ENCODE results near the gene FBRS.
"Not testable (repeated sequence)": the region's sequence is repeated elsewhere in the genome, so short reads cannot be mapped to it uniquely, and the experiment has no call there.

The FBRS gene

DNA sequence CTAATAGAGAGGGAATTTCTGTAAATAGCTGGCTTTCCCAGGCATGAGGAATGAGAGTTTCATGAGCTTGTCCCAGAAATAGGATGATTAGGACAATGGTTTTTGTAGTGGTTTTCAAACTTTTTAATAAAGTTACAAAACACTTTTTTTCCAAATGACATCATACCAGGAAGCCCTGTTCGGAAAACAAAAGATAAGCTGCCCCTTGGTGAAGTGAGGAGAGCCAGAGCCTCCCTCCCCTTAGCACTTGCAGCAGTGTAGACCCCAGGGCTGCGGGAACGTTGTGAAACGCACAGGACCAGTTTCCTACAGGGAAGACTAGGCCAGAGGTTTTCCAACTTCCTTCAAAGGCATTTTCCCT lies 7.6 kb downstream of the FBRS start:
- DNase-seq: no peak

DNA sequence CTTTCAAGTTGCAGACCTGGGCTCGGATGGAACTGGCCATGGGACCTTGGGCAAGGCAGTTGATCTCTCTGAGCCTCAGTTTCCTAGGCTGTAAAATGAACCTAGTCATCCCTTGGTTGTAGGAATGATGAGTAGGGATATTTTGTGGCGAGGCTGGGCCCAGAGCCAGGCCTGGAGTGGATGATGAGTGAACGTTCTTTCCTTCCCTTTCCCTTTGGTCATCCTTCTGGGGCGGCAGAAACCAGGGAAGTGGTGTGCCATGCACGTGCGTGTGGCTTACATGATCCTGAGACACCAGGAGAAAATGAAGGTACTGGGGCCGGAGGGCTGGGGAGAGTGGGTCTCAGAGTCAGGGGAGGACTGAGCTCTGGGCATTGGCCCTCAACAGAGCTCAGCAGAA lies 8.4 kb downstream of the FBRS start:
- DNase-seq: no peak

DNA sequence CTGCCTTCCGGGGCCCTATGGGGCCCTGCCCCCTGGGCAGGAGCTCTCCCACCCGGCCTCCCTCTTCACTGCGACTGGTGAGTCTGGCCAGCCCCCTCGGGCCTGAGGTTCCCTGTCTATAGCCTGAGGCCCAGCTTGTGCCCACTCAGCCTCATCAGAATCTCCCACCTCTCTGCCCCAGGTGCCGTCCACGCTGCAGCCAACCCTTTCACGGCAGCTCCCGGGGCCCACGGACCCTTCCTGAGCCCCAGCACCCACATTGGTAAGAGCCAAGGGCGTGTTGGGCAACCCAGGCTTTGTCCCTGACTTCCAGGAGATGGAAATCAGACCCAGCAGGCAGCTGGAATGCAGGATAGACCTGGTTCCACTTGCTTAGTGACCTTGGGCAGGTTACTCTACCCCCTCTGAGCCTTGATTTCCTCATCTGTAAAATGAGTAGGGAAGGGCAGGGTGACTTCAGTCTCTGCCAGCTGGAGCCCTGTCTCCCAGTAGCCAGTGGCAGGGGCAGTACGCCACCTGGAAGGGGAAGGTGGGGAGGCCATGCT lies 9.2 kb downstream of the FBRS start:
- no peak for DNase-seq

DNA sequence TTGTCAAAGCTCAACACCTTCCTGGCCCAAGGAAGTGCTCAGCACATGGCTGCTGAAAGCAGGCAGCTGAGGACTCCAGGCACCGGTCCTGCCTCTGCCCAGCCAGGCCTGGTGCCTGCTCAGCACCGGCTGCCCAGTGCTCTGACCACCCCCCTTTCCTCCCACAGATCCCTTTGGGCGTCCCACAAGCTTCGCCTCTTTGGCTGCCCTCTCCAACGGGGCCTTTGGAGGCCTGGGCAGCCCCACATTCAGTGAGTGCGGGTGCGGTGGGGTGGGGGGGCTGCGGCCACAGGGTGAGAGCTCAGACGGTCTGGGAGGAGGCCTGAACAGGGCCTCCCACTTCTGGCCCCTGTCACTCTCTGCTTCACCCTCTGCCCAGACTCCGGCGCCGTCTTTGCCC lies 10.2 kb downstream of the FBRS start:
- no peak for DNase-seq

DNA sequence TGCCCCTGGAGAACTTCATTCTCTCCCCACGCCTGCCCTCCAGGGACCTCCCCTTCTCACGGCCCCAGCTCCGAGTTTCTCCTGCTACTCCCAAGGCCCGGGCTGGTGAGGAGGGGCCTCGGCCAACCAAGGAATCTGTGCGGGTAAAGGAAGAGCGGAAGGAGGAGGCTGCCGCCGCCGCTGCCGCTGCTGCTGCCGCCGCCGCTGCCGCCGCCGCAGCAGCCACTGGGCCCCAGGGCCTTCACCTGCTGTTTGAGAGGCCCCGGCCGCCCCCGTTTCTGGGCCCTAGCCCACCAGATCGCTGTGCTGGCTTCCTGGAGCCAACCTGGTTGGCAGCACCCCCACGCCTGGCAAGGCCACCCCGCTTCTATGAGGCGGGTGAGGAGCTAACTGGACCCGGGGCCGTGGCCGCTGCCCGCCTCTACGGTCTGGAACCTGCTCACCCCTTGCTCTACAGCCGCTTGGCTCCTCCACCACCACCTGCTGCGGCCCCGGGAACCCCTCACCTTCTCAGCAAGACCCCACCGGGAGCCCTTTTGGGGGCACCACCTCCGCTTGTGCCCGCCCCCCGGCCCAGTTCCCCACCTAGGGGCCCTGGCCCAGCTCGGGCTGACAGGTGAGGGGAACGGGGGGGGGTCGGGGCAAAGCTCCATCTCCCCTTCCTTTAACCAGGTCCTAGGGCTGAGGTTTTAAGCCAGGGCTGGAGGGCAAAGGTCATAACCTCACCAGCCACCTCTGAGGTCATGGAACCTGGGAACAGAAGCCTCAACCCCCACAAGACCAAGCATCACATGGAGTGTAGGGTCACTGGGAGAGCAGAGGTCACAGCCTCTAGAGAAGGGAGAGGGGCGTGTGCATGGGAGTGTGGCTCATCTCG lies 11.0 kb downstream of the FBRS start:
- DNase-seq: no peak

DNA sequence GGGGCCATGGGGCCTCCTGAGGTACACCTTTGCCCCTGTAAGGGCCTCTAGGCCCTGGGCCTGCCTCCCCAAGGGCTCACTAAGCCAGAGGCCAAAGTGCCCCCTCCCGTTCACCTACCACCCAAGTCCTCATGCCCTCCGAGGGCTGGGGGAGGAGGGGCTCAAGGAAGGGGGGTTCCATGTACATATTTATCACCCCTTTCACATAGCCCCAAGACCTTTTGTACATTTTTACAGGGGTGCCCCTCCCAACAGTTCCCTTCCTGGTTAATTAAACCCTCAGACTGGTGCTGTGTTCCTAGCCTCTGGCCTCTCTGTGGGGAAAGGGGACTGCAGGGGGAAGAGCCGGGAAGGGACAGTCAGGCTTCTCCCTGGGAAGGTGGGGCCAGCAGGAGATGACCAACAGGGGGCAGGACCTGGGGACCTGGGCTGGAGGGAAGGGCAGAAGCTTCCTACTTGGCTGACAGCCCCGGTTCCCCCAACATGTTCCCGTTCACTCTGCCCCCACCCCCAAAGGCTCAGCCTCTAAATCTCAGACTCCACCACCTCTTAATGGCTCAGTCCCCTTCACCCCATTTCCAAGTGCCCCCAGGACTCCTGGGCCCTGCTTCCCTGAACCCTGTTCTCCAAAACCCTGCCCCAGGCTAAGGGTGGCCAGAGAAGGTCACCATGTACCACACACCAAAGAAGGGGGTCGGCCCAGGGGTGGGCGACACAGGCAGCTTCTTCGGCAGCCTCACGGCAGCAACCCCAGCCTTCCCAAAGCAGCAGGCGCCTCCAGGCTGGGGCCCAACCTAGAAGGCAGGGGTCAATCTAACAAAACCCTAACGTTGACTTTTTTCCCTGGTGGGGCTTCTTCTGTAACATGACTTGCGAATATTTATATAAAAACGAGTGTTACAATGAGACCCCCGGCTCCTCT lies 11.9 kb downstream of the FBRS start:
- no peak for DNase-seq

DNA sequence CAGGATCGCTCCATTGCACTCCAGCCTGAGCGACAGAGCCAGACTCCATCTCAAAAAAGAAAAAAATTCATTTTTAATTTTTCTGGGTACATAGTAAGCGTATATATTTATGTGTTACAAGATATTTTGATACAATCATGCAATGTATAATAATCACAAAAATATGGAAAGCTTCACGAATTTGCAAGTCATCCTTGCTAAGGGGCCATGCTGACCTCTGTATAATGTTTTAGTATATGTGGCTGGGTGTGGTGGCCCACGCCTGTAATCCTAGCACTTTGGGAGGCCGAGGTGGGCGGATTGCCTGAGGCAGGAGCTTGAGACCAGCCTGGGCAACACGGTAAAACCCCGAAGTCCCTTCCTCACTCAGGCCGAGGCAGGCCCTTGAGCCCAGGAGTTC lies 16.9 kb downstream of the FBRS start:
- no peak for DNase-seq

DNA sequence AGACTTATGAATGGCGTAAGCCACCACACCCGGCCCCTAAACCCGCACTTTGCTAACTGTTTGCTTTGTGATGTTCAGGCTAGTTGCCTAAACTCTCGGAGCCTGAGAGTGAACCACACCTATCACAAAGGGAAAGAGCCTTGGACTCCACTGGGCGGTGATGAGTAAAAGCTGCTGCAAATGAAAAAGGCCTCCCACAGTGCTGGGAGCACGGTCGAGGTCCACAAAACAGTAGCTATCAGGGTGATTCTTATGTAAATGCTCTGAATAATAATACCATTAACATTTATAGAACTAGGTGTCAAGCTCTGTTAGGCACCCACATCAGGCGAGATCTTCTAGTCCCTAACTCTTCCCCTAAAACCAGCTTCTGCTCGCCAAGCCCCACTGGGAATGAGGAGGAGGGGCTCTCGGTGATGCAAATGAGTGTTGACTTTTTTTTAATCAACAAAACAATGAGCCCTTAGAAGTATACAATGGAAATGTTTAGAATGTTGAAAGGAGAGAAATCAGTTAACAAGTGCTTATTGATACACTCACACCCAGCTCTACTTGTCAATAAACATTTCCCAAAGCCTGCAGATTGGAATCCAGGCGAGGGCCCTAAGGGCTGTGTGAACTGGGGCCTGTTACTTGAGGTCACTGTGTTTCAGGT lies 19.8 kb downstream of the FBRS start:
- no peak for DNase-seq

DNA sequence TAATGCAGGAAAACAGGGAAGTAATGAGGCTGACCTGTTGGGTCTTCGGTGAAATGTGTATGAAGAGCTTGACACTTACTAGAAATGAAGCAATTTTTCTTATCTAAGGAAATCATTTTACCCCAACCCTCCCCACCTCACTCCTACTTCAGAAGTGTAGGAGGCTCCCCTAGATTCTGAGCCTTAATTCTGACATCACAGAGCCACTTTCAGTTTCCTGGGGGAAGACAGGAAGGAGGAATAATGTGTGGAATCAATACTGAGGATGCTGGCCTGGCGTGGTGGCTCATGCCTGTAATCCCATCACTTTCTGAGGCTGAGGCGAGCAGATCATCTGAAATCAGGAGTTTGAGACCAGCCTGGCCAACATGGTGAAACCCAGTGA lies 20.3 kb downstream of the FBRS start:
- no peak for DNase-seq

DNA sequence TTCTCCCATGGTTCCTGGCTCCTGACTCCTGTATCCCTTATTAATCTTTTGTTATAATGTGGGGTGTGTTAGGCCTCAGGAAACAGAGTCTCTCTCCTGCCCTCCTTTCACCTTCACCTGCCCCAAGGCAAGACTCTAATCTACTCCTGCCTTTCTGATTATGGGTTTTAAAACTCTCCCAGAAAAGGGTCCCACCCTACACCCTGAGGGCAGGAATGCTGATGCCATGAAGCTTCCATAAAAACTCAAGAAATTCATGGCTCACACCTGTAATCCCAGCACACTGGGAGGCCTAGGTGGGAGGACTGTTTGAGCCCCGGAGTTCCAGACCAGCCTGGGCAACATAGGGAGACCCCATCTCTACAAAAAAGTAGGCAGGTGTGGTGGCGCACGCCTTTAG lies 22.1 kb downstream of the FBRS start:
- DNase-seq: no peak

DNA sequence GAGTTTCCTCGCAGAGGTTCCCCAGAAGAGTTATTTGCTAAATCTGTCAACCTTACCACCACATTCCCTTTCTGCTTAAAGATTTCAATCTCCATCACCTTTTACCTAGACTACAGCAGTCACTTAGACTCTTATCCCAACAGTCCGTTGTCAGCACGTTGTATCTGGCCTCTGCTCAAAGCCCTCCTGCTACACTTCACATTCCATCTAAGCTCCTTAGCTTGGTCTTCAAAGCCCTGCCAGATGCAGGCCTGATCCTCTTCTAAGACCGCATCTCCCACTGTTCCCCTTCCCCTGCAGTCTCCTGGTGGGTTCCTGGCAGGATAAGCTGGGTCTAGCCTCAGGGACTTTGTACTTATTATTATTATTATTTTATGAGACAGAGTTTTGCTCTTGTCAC lies 30.5 kb downstream of the FBRS start:
- no peak for DNase-seq

DNA sequence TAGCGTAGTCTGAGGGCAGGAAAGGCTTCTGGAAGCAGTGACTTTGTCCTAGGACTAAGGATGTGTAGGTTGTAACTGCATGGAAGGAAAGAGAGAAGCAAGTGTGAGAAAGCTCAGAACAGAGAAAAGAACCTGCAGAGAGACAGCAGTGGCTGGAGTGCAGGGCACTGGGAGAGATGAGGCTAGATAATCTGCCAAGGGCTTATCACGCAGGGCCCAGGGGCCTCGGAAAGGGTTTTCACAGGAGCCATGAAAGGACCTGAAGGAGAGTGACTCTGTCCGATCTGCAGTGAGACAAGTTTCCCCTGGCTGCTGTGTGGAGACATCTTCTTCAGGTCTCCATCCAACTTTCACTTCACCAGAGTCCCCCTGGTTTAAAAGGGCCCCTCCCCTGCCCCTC lies 33.7 kb downstream of the FBRS start:
- no peak for DNase-seq

DNA sequence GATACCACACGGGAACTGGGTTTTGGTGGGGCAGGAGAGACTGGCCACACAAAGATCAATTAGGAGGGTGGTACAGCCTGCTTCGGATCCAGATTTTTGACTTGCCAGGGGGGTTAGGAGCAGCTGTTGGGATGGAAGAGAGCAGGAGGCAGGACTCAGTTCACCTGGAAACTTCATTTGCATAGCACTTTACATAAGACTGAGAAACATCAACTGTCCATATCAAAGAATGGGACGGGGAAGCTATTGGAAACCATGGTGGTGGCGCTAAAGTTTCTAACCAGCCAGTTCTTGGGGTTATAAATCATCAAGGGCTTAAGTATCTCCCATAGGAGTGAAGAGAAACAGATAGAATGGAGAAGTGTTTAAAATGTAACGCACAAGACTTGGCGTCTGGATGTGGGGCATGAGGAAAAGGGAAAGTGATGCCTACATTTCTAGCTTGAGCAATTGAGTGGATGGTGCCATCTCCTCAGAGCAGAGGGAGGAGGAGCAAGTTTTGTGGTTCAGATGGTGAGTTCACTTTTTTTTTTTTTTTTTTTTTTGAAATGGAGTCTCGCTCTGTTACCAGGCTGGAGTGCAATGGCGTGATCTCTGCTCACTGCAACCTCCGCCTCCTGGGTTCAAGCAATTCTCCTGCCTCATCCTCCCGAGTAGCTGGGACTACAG lies 34.3 kb downstream of the FBRS start:
- DNase-seq: no peak

DNA sequence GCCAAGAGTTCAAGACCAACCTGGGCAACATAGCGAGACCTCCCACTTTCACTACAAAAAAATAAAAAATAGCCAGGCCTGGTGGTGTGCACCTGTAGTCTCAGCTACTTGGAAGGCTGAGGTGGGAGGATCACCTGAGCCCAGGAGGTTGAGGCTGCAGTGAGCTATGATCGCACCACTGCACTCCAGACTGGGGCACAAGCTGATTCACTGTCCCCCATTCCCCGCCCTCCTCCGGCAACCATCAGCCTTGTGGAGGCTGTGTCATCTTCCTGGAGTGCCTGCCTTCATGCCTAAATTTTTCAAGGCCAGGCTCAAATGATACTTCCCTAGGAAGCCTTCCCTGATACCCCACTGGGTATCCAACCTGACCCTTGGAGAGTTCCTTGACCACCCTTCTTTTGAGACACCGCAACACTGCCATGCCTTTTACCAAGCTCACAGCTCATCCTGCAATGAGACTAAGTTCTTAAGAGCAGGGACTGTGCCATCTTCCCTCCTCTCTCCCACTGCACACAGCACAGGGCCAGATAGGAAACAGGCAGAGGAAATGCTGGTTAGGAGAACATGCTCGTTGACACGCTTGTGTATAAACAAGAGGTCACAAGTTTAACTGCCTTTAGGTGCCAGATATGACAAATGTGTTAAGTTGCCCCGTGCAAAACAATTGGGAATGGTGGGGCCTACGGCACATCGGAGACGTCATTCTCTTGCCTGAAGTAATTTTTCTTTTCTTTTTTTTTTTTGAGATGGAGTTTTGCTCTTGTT lies 36.9 kb downstream of the FBRS start:
- no peak for DNase-seq

DNA sequence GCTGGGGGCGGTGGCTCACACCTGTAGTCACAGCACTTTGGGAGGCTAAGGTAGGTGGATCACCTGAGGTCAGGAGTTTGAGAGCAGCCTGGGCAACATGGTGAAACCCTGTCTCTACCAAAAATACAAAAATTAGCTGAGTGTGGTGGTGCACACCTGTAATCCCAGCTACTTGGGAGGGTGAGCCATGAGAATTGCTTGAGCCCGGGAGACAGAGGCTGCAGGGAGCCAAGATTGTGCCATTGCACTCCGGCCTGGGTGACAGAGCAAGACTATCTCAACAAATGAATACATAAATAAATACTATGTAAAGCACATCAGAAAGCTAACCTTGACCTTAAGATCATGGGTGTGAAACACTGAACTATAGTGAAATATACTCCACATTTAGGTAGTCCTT lies 38.4 kb downstream of the FBRS start:
- not testable (repeated sequence) for DNase-seq

DNA sequence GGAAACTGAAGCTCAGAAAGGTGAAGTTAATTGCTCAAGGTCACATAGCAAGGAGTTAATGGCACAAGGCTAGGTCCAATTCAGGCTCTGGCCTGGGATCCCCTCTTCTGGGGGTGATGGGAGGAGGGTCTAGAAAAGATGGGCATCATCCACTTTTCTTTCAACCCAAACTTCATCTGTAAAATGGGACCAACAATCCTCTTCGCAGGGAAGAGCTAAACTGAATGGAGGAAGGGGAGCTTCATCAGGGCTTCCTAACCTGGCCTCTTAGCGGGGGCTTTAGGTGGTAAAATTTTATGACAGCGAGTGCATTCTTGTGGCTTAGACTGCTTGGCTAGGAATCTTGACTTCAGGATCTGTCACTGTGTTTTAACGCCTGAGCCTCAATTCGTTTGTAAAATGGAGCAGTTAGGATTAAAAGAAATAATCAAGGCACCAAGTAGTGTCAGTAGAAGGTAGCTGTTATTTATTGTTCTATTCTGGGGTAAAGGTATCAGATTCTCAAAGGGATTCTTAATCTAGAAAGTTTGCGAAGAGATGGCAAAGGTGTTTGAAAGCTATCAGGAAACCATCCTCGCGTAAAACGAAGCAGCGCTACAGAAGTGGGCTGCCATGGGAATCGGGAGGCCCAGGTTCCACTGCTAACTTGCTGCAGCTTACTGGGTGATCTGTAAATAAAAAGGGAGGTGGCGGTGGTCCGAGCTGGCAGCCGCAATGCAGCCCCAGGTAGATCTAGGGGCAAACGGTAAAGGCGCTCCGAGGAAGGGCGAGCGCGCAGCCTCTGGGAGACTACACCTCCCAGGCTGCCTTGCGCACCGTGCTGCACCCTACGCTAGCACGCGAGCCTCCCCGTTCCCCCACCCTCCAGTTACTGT lies 39.3 kb downstream of the FBRS start:
- DNase-seq: no peak

DNA sequence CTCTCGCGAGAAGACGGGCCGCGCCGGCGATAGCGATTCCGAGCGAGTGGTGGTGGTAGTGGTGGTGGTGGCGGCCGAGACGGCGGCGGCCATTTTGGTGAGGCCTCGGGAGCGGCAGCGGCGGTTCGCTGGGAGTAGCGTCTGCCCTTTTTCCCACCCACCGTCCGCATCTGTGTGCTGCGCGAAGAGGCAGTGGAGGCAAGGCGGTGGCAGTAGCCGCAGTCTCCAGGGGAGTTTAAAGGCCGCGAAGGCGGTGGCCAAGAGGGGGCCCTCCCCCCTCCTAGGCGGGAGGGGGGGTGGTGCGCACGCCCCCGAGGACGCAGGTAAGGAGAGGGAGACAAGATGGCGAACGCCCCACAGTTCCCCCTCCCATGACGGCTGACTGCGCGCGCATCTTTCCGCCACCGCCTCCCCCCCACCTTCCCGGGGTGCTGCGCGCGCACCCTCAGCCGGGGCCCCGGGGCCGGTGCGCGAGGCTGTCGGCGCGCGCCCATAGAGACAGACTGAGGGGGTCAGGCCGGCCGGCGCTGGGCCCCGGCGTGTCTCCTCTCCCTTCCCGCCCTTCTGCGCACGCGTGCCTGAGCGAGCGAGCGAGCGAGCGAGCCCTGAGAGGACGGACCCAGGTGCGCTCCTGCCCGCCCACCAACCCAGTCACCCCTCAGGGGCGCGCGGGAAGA lies 40.0 kb downstream of the FBRS start:
- peak; percentile 99 for DNase-seq

DNA sequence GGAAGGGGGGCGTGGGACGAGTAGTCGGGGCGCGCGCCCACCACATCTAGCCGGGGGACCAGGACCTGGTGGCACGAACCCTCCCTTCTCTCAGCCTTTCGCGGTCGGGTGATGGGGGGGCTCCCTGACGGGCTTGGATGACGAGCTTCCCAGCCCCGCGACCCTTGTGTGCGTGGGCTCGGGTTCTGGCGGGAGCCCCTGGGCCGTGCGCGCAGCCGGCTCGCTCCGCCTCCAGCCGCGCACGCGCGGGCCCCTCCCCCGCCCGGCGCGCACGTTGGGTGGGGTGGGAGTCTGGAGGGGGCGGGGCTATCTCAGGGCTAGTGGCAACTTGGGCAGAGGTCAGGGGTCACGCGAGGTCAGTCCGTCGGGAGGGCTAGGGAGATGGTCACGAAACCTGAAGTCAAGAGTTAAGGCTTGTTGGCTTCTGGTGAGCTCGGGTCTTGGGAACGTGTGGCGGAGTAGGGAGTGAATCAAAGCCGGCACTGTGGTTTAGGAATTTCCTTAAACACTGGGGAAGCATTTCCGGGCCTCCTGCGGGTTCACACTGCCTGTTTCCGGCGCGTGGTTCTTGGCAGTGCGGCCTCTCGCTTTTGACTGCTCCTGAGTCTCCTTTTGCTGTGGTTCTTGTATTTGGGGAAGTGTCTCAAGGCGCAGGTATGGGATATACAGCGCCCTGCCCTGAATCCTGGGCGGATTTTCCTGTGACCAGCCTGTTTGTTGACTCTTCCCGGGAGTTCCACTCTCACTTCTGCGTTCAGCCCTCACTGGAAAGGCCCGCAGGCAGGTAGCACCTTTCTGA lies 40.8 kb downstream of the FBRS start, which contains the start of gene SRCAP:
TSS of gene SRCAP (plus strand) at position 356 of the 799 bp plus-strand sequence. CDS start 1,654 bp downstream, outside the sequence.
- peak; percentile 90 for DNase-seq

DNA sequence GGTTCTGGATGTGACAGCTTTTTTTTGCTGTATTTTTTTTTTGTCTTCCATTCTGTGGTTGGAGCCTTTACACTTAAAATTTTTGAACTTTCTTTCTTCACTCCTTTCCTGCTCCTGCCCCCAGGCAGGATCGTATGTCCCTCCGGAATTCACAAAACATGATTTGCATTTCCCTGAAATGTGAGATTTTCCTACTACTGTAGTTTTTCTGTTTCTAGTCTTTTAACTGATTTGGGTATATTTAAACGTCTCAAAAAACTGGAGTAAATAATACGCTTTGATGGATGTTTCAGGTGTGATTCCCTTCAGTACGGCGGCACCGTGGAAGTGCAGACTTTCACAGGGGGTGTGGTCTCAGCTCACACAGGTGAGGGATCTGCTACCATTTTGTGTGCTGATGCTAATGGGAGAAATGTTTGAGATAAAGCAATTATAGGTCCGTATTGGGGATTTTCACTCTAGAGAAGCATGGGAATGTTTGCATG lies 41.4 kb downstream of the FBRS start:
- no peak for DNase-seq

Measured in activated CD4-positive, CD25-positive, alpha-beta regulatory T cell treated with anti-CD3 and anti-CD28 coated beads, Interleukin-2, amount 50 U/mL, for 72 hours (primary cell).